HG02973 (cell line): ENCODE data around the gene ZNF561.
"Not testable (repeated sequence)": the region's sequence is repeated elsewhere in the genome, so short reads cannot be mapped to it uniquely, and the experiment has no call there.

Experiments used
- ATAC-seq: cut with Tn5 transposase; IDR thresholded peaks from one replicate; pipeline ENCODE4 v1.9.1; 2021; ENCODE audit warnings: moderate library complexity; ENCODE audit not compliant: unreplicated experiment

ZNF561 gene

GRCh38 chr19:9621156-9622037 is at the start of gene ZNF561:
TSS of gene ZNF561 (minus strand) at chr19:9621232. CDS start at chr19:9619456, 1,776 bp downstream.
- ATAC-seq: peak; percentile 77

GRCh38 chr19:9668544-9668943 is 47.5 kb upstream of the ZNF561 start:
- no peak for ATAC-seq

GRCh38 chr19:9667898-9668297 is 46.9 kb upstream of the ZNF561 start:
- no peak for ATAC-seq

DNA sequence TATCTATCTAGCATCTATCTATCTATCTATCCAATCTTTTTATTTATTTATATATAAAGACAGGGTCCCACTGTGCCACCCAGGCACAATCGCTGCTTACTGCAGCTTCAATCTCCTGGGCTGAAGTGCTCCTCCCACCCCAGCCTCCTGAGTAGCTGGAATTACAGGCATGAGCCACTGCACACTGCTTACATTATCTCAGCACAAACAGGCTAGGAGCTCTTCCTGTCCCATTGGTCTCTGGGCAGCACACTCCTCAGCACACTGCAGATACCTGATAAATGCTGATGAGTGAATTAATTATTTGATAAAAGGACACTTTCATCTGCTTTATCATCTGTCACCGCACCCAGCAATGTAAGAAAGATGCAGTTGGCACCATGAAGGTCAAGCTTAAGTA is 37.7 kb upstream of the ZNF561 start:
- no peak for ATAC-seq

DNA sequence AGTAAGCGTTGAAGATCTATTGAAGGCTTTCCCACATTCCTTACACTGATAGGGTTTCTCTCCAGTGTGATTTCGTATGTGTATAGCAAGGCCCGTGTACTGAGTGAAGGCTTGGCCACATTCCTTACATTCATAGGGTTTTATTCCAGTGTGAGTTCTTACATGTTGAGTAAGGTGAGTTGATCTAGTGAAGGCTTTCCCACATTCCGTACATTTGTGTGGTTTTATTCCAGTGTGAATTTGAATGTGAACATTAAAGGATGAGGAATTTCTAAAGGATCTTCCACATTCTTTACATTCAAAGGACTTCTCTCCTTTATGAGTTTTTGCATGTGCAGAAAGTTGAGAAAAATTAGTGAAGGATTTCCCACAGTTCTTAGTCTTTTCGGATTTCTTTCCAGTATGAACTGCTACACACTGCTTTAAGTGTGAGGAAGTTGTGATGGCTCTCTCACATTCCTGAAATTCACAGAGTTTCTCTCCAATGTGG is 32.1 kb upstream of the ZNF561 start:
- not testable (repeated sequence) for ATAC-seq

- ATAC-seq: not testable (repeated sequence)
These were observed 30.4 kb upstream of the ZNF561 start for GRCh38 chr19:9651464-9651863.

GRCh38 chr19:9650345-9650744 is 29.3 kb upstream of the ZNF561 start:
- no peak for ATAC-seq

GRCh38 chr19:9645472-9645871 is 24.4 kb upstream of the ZNF561 start:
- ATAC-seq: no peak

GRCh38 chr19:9644472-9644871 is 23.4 kb upstream of the ZNF561 start:
- no peak for ATAC-seq

DNA sequence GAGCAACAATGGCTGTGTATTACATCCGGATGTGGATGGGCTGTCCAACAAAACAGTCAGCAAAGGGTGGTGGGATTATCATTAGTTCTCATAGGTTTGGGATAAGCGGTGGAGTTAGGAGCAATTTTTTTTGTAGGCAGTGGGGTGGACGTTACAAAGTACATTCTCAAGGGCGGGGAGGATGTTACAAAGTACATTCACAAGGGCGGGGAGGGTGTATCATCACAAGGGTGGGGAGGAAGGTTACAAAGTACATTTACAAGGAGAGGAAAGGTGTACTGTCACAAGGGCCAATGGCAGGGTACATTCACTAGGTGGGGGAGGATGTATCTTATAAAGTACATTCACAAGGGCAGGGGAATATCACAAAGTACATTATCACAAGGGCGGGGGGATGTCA is 20.8 kb upstream of the ZNF561 start:
- ATAC-seq: no peak

DNA sequence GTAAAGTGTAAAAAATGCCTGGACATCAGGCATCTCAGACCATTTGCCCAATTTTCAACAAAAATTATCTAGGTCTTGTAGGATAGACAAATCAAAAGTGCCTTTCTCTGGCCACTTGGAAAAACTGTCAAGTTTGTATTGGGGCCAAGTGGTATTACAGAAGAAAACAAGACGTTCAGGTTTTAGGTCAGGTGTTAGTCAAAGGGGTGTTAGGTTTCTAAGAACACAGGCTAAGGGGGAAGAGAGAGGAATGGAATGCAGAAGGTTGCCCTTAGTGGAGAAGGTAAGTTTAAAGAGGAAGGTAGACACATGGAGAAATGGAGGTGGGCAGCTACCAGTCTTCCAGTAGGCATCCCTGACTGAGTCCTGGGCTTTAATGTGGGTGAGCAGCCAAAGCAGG is 19.9 kb upstream of the ZNF561 start:
- no peak for ATAC-seq

DNA sequence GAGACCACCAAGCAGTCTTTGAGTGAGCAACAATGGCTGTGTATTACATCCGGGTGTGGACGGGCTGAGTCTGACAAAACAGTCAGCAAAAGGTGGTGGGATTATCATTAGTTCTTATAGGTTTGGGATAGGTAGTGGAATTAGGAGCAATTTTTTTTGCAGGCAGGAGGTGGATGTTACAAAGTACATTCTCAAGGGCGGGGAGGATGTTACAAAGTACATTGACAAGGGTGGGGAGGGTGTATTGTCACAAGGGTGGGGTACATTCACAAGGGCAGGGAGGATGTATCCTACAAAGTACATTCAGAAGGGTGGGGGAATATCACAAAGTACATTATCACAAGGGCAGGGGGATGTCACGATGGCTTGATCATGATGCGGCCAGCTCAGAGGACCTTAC is 15.0 kb upstream of the ZNF561 start:
- no peak for ATAC-seq

GRCh38 chr19:9627856-9628255 is 6.8 kb upstream of the ZNF561 start:
- ATAC-seq: no peak

DNA sequence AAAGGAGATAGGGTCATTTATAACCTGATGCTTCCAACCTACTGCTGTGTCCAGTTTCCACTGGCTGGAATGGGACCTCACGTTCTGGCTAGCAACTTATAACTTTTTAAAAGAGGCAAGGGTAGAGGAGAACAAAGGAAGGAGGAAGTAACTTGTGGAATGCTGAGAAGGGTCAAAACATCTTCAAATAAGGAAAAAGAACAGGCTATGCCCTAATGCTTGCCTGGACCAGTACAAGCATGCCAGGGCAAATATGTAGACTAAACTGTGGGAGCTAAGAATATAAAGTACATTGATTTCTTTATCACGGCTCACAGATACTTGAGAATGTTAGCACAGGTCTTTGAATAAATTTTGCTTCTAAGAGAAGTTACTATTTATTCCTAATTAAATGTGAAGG is 1.5 kb upstream of the ZNF561 start:
- no peak for ATAC-seq

DNA sequence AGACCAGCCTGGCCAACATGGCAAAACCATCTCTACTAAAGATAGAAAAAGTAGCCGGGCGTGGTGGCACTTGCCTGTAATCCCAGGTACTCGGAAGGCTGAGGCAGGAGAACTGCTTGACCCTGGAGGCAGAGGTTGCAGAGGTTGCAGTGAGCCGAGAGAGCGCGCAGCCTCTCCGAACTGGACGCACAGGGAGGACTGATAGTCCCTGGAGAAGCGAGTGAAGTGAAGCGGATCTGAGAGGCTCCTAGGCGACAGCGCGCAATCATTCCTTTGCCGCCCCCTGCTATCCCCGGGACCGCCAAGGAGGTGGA is 233 bp downstream of the ZNF561 start:
- ATAC-seq: no peak

DNA sequence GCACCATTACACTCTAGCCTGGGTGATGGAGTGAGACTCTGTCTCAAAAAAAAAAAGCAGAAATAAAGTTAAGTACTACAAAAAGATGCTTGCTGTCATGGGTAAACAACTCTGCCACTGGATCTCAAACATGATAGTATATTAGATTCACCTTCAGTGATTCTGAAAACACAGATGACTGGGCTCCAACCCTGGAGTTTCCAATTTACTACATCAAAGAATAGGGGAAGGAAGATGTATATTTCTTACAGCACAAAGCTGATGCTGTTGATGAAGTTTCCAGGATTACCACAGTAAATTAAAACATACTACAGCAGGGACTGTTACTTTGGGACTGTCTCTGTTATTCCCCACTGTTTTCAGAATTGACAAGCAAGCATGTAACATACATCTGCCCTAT is 5.2 kb downstream of the ZNF561 start:
- no peak for ATAC-seq

- ATAC-seq: no peak
These were observed 10.4 kb downstream of the ZNF561 start for GRCh38 chr19:9610484-9611113.

- ATAC-seq: no peak
These were observed 12.1 kb downstream of the ZNF561 start for GRCh38 chr19:9608912-9609311.

- ATAC-seq: no peak
These were observed 24.0 kb downstream of the ZNF561 start for GRCh38 chr19:9597027-9597426.

DNA sequence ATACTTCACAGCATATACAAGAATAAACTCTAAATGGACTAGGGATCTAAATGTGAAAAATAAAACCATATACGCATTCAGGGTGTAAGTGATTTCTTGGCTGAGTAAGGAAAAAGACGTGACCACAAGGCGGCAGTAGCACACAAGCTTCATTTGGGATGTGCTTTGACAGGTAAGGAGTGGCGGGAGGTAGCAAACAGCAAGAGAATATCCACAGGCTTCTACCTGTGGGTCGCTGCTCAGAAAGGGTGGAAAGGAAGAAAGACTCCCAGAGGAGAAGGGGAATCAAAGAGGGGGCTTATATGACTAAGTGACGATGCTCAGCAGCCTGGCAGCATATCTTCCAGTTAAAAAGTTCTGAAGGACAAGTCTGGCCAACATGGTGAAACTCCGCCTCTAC is 34.3 kb downstream of the ZNF561 start:
- no peak for ATAC-seq

DNA sequence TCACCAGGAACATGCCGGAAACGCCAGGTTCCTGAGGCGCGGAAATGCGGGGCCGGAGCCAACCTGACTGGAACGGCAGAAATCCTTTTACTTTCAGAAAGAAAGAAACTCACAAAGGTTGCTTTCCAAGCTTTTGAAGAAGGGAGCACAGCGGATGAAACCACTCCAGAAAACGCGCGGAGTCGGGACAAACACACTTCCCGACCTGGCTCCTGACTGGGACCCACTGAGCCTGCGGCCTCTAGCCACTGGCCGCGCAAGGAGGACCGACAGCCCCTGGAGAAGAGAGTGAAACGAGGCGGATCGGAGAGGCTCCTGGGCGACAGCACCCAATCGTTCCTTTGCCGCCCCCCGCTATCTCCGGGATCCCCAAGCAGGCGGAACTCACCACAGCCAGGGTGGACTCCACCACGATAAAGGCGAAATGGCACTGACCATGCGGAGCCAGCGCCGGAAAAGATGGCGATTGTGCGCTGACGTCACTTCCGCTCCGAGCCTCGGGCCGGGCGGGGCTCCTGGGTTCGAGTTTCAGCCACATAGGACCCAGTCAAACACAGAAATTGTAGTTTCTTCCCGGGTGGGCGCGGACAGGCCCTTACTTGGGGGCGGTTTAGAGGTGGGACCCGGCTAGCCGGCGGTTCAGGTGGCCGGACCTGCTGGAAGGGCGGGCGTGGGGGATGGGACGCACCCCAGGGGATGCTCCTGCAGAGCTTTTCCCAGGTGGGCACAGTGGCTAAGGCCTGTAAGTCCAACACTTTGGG is 36.8 kb downstream of the ZNF561 start, which contains the start of gene ZNF121:
Gene ZNF121, minus strand, starts transcription at position 432 of the 761 bp plus-strand sequence. CDS start 16,407 bp downstream, outside the sequence.
- peak; percentile 81 for ATAC-seq
